HG03025 (cell line): ENCODE results near the gene SAMHD1.
"Not testable (repeated sequence)": the region's sequence is repeated elsewhere in the genome, so short reads cannot be mapped to it uniquely, and the experiment has no call there.

Experiments
- ATAC-seq: cut with Tn5 transposase; IDR thresholded peaks from one replicate; pipeline ENCODE4 v1.9.1; 2021; ENCODE audit warnings: mild to moderate bottlenecking, moderate library complexity; ENCODE audit not compliant: unreplicated experiment, low FRiP score

The SAMHD1 gene

GRCh38 chr20:36956674-36957073 is 5.2 kb upstream of the SAMHD1 start:
- ATAC-seq = no peak

- ATAC-seq = no peak
Observed at GRCh38 chr20:36956016-36956415, 4.5 kb upstream of the SAMHD1 start.

- no peak for ATAC-seq
Observed at GRCh38 chr20:36951979-36952738, 651 bp upstream of the SAMHD1 start.

DNA sequence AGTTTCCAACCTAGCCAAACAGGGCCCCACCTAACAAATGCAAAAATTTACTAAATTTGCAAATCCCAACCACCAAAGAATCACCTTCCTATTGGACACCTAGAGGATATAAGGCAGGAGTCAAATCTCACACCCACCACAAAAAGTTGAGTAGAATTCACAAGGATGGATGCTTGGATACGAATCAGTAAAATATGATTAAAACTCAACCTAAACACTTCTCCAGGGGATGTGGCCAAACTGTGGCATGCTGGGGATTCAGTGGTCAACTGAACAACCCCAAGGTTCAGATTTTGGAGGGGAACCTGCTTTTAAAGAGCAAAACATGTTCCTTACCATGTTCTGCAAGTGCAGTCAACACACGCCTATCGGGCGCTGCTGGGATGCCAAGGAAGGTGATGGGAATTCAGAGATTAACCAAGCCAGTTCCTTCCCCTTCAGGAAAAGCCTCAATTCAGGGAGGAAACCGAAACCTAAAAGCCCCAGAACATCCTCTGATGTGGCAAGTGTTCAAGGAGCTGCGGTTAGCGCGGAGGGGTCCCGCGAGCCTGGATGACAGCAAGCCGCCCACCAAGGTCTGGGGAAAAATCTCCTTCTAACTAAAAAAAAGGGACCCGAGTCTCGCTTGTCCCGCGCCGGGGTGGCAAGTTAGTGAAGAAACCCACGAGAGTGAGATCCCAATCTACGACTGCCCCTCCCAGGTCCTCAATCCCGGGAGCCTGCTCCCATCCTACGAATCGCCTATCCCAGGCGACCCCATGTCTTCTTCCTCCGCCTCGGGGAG is 902 bp downstream of the SAMHD1 start:
- no peak for ATAC-seq

GRCh38 chr20:36941401-36941835 is 10.1 kb downstream of the SAMHD1 start:
- no peak for ATAC-seq

DNA sequence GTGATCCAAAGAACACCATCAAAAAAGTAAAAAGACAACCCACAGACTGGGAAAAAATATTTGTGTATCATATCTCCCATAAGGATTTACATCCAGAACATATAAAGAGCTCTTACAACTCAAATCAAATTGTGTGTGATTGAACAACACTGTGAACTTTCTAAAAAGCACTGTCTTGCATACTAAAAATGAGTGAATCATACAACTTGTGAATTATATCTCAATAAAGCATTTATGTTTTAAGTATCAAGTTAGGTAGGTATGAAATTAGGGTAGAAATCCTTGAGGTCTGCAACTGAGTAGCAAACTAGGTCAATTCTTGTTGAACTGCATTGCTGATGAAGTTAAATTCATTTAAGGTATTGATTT is 14.1 kb downstream of the SAMHD1 start:
- no peak for ATAC-seq

DNA sequence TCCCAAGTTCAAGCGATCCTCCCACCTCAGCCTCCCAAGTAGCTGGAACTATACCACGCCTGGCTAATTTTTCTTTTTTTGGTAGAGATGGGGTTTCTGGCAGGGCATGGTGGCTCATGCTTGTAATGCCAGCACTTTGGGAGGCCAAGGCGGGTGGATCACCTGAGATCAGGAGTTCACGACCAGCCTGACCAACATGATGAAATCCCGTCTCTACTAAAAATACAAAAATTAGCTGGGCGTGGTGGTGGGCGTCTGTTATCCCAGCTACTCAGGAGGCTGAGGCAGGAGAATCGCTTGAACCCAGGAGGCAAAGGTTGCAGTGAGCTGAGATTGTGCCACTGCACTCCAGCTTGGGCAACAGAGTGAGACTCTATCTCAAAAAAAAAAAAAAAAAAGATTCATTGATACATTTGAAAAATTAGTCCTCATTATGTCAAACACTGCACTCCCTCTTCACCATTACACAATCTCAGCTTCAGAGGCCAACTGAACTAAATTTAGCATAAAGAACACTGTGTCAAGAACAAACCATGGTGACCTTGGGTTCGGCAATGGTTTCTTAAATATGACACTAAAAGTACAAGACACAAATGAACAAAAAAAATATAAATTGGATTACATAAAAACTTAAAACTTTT is 14.6 kb downstream of the SAMHD1 start:
- ATAC-seq = not testable (repeated sequence)

- ATAC-seq = no peak
Observed at GRCh38 chr20:36936341-36936740, 15.2 kb downstream of the SAMHD1 start.

DNA sequence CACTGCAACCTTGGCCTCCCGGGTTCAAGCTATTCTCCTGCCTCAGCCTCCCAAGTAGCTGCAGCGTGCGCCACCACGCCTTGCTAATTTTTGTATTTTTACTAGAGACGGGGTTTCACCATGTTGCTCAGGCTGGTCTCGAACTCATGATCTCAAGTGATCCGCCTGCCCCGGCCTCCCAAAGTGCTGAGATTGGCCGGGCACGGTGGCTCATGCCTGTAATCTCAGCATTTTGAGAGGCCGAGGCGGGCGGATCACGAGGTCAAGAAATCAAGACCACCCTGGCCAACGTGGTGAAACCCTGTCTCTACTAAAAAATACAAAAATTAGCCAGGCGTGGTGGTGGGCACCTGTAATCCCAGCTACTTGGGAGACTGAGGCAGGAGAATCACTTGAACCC is 17.9 kb downstream of the SAMHD1 start:
- ATAC-seq = not testable (repeated sequence)

DNA sequence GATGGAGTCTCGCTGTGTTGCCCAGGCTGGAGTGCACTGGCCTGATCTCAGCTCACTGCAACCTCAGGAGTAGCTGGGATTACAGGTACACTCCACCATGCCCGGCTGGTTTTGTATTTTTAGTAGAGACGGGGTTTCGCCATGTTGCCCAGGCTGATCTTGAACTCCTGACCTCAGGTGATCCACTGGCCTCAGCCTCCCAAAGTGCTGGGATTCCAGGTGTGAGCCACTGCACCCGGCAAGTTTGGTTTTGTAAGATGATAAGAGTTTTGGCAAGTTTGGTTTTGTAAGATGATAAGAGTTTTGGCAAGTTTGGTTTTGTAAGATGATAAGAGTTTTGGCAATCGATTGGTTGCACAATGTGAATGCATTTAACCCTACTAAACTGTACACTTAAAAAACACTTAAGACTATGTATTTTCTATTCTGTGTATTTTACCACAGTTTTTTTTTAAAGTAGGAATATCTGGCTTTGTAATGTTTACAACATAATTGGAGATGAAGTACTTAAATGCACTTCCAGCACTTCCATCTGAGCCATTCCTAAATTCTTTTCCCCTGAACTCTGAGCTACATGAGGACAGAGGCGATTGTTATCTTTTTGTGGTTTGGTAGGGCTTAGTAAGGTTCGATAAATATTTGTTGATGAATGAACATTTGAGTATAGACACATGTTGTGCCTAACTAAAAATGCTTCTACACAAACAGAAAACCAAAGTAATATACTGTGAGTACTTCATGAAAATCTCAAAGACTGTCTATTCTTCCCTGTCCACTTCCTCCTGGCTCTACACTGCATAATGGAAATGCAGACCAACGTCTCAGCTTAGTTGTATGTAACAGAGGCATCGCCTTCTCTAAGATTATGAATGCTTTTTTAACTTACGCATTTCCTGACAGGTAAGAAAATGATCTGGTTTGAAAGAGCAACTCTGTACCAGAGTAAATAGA is 18.8 kb downstream of the SAMHD1 start:
- ATAC-seq = no peak

DNA sequence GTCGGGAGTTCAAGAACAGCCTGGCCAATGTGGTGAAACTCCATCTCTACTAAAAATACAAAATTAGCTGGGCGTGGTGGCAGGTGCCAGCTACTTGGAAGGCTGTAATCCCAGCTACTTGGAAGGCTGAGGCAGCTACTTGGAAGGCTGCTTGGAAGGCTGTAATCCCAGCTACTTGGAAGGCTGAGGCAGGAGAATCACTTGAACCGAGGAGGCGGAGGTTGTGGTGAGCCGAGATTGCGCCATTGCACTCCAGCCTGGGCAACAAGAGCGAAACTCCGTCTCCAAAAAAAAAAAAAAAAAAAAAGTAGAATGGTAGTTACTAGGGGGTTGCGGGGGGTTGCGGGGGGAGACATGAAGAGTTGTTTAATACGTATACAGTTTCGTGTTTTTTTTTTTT is 19.4 kb downstream of the SAMHD1 start:
- not testable (repeated sequence) for ATAC-seq

- no peak for ATAC-seq
Observed at GRCh38 chr20:36929691-36930090, 21.8 kb downstream of the SAMHD1 start.

GRCh38 chr20:36929290-36929689 is 22.2 kb downstream of the SAMHD1 start:
- no peak for ATAC-seq

DNA sequence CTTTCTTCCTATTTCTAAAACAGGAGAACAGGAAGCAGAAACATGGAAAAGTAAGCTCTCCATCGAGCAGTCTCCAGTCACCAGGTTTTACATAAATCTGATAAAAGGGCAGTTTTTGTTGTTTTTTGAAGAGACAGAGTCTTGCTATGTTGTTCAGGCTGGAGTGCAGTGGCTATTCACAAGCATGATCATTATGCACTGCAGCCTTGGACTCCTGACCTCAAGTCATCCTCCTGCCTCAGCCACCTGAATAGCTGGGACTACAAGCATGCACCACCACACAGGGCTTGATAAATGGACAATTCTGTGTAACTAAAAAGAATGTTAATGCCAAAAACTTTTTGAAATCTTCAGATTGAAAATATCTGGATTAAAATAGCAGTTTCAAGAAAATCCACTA is 23.8 kb downstream of the SAMHD1 start:
- no peak for ATAC-seq

- no peak for ATAC-seq
Observed at GRCh38 chr20:36926653-36927200, 24.8 kb downstream of the SAMHD1 start.

- ATAC-seq = no peak
Observed at GRCh38 chr20:36925234-36925633, 26.3 kb downstream of the SAMHD1 start.

DNA sequence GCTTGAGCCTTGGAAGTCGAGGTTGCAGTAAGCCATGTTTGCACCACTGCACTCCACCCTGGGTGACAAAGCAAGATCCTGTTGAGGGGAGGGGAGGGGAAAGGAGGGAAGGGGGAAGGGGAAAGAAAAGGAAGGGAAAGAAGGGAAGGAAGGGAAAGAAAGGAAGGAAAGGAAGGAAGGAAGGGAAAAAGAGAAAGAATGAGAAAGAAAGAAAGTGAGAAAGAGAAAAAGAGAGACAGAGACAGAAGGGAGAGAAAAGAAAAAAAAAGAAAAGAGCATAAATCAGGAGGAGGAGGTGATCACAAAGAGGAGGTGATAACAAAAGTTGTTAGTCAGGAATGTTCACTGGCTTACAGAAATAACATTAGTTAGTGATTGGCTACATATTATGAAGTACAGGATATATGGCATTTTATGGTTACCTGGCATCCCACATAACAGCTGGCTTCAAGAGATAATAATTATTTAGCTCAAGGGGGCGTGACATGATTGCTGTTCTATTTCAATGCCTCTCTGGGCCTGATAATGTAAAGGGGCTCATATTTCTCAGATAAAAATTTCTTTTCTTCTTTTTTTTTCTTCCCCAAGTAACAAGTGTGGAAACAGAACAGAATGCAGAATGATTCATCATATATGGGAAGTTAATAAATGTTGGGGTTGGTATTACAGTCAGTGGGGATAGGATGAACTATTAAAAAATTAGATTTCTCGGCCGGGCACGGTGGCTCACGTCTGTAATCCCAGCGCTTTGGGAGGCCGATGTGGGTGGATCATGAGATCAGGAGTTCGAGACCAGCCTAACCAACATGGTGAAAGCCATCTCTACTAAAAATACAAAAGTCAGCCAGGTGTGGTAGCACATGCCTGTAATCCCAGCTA is 27.1 kb downstream of the SAMHD1 start:
- ATAC-seq = no peak

- ATAC-seq = no peak
Observed at GRCh38 chr20:36920334-36920730, 31.2 kb downstream of the SAMHD1 start.

- no peak for ATAC-seq
Observed at GRCh38 chr20:36919715-36920333, 31.7 kb downstream of the SAMHD1 start.
